ENCODE data around the gene HELZ2.

DNA sequence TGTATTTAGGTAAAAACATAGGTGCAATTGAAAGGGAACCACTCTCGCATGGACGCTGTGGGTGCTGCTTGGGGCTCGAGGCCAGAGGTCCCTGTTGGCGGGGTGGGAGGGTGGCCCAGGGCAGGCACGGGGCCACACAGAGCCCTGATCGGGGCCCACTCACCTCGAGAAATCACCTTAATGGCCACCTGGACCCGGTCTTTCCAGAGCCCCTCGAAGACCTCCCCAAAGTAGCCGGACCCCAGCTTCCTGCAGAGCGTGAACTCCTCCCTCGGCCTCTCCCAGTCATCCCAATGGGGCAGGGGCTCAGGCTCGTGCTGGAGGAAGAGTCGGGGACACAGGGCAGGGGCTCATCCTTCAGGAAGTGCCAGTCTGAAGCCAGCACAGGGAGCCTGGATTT lies 40.7 kb downstream of the HELZ2 start:
- TF ChIP-seq, protein P1, sequence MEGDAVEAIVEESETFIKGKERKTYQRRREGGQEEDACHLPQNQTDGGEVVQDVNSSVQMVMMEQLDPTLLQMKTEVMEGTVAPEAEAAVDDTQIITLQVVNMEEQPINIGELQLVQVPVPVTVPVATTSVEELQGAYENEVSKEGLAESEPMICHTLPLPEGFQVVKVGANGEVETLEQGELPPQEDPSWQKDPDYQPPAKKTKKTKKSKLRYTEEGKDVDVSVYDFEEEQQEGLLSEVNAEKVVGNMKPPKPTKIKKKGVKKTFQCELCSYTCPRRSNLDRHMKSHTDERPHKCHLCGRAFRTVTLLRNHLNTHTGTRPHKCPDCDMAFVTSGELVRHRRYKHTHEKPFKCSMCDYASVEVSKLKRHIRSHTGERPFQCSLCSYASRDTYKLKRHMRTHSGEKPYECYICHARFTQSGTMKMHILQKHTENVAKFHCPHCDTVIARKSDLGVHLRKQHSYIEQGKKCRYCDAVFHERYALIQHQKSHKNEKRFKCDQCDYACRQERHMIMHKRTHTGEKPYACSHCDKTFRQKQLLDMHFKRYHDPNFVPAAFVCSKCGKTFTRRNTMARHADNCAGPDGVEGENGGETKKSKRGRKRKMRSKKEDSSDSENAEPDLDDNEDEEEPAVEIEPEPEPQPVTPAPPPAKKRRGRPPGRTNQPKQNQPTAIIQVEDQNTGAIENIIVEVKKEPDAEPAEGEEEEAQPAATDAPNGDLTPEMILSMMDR (IDR thresholded peaks at IDR 0.05; ENCODE audit: low read depth, low read length): no peak
- no peak for TF ChIP-seq POLR2A (IDR thresholded peaks at IDR 0.05; ENCODE audit: extremely low read depth, insufficient read length)

Data from NB4 (cell line).